Measurements from ENCODE around the gene L3MBTL1.
A peak's percentile ranks its signal among the peaks of the same experiment; 100 is the strongest.

The L3MBTL1 gene

GRCh38 chr20:43535370-43536004, 28.0 kb downstream of the L3MBTL1 start:
- DNase-seq (ENCODE audit: low read depth in 2 of 2), result no peak

GRCh38 chr20:43536041-43536816, 28.7 kb downstream of the L3MBTL1 start:
- DNase-seq (ENCODE audit: low read depth in 2 of 2), result no peak

DNA sequence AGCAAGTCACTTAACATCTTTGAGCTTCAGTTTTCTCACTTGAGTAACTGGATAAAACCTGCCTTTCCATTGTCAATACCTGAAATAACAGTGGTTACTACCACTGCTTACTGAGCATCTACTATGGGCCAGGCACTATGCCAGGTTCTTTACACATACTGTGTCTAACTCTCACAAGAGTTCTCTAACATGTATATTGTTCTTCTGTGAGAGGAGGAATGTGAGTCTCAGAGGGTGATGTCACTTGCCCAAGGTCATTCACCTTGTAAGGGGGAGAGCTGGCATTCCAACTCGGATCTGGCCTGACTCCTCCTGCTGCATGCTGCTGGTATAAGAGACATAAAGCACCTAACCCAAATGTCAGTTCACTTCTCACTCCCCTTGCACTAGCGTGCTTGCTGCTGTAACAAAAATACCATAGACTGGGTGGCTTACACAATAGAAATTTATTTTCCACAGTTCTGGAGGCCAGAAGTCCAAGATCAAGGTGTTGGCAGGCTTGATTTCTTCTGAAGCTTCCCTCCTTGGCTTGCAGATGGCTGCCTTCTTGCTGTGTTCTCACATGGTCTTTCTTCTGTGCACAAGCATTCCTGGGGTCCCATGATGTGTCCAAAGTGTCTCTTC, 29.4 kb downstream of the L3MBTL1 start:
- DNase-seq (ENCODE audit: low read depth in 2 of 2), result no peak

DNA sequence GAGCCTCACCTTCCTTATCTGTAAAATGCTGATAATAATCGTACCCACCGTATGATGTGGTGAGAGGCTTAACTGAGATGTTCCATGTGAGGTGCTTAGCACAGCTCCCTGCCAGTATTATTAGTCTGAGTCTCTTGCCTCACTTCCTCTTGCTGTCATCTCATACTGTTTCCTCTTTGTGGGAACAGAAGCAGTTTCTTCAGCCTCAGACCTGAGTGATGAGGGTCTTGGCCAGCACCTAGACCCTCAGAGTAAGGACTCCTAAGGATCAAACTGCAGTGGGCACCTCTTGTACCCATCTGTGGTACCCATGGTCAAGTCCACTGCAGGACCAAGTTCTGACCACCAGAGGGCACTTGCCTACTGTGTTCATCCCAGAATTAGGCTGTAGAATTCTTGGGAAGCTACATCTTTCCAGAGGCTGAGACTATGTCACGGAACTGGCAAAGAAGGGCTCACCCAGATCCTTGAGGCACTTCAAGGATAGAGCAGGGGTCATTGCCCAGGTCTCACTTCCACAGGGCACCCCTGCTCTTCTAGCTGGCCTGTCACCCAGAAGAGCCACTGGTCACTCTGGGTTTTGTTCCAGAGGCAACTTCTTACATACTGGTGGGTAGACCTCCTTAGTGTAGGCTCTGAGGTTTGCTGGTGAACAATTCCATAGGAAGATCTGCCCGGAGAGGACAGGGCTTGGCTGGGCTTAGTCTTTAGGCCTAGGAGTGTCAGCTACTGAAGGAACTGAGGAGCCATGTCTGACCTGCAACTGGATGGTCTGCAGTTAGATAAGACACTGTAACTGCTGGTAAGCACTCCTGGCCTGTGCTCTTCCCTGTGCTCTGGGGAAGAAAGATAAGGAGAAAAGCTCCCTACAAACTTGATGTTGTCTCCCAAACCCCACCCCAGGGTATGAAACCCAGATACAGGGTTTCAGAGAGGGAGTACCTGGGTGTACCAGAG, 30.7 kb downstream of the L3MBTL1 start:
- peak in 1 of 2 experiments; percentile 9 for DNase-seq (ENCODE audit: low read depth in 2 of 2)

DNA sequence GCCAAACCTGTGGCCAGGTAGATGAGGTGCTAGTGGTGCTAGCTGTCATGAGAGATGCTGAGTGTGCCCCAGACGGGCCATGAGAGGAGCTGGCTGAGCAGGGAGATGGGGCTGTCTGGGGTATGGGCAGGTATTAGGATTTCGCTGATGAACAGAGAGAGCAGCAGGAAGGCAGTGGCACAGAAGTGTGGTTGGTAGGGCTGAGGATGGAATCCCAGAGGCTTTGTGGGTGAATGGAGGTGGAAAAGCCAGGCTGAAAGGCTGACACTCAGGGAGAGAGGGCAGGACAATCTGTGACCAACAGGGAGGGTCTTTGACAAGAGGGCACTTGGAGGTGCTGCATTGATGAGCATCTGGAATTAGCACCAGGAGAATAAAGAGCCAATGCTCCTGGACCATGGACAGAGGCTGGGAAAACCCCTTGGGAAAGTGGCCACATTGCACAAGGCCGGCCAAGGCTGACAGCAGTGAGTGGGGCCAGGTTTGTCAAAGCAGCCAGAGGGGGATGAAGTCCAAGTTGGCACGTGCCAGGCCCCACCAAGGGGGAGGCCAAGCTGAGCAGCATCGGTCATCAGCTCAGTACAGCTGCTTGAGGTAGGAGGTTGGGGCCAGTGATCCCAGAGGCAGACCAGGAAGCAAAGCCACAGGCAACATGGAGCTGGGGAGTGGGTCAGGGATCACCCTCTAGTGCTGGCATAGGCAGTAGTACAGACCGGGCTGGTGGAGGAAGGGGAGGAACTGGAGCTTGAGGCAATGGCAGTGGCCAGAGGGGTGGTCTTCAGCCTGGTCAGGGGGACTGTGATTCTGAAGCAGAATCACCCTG, 31.6 kb downstream of the L3MBTL1 start:
- no peak for DNase-seq (ENCODE audit: low read depth in 2 of 2)

GRCh38 chr20:43539975-43540672, 32.6 kb downstream of the L3MBTL1 start:
- DNase-seq (ENCODE audit: low read depth in 2 of 2), result no peak

- DNase-seq (ENCODE audit: low read depth in 2 of 2), result no peak
Measured at GRCh38 chr20:43540673-43541060, 33.2 kb downstream of the L3MBTL1 start.

DNA sequence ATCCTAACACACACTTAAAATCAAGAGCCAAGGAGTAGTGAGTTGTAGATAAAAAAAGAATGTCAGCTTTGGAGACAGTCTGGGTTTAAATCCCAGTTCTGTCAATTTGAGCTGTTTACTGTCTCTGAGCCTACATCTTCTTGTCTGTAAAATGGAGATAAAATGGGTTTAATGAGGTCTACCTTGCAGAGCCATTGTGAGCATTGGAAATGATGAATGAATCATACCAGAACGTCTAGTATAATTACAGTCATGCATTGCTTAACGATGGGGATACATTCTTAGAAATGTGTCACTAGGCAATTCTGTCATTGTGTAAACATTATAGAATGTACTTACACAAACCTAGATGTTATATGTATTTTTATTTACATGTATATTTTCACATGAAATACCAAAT, 33.7 kb downstream of the L3MBTL1 start:
- DNase-seq (ENCODE audit: low read depth in 2 of 2), result no peak

GRCh38 chr20:43542161-43542560, 34.7 kb downstream of the L3MBTL1 start:
- DNase-seq (ENCODE audit: low read depth in 2 of 2), result no peak

GRCh38 chr20:43542674-43543073, 35.2 kb downstream of the L3MBTL1 start:
- DNase-seq (ENCODE audit: low read depth in 2 of 2), result no peak

GRCh38 chr20:43543138-43543537, 35.6 kb downstream of the L3MBTL1 start:
- DNase-seq (ENCODE audit: low read depth in 2 of 2), result no peak

DNA sequence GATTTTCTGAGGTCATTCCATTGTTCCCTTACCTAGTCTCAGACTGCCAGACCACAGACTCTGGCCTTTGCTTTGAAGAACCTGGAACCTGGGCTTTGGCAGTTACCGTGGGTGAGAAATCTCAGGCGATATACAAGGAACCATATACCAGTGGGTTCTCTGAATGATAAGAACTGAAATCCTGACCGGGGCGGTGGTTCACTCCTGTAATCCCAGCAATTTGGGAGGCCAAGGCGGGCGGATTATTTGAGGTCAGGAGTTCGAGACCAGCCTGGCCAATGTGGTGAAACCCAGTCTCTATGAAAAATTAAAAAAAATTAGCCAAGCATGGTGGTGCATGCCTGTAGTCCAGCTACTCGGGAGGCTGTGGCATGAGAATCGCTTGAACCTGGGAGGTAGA, 37.0 kb downstream of the L3MBTL1 start:
- no peak for DNase-seq (ENCODE audit: low read depth in 2 of 2)

GRCh38 chr20:43545837-43546578, 38.5 kb downstream of the L3MBTL1 start:
- no peak for DNase-seq (ENCODE audit: low read depth in 2 of 2)

- DNase-seq (ENCODE audit: low read depth in 2 of 2), result no peak
Measured at GRCh38 chr20:43548273-43548880, 40.9 kb downstream of the L3MBTL1 start.

DNA sequence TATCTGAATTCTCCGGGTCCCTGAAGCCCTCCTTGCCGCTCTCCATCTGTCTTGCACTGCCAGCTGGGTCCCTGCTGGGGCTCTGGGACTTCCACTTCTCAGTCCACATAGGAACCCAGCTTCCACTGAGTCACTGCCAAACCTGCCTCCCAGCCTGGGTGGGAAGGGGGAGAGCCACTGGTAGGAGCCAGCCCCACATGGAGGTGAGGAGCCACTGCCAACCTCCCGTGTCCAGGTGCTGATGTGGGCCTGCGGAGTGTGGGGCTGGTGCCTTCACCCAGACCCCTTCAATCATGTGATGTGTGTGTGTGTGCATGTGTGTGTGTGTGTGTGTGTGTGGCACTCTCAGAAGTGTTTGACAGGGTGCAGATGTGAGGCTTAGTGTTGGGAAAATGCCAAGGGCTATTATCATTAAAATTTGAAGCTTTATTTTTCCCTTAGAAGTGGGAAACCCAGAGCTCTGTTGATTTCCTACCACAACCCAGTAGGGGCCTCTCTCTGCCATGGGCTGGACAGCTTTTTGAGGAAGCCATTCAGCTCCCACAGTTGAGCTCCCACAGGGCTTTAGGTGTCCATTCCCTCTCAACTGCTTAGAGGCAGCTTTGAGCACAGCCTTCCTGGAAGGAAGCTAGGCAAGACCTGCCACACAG, 42.0 kb downstream of the L3MBTL1 start:
- no peak for DNase-seq (ENCODE audit: low read depth in 2 of 2)

GRCh38 chr20:43550456-43550855, 43.0 kb downstream of the L3MBTL1 start:
- DNase-seq (ENCODE audit: low read depth in 2 of 2), result no peak

DNA sequence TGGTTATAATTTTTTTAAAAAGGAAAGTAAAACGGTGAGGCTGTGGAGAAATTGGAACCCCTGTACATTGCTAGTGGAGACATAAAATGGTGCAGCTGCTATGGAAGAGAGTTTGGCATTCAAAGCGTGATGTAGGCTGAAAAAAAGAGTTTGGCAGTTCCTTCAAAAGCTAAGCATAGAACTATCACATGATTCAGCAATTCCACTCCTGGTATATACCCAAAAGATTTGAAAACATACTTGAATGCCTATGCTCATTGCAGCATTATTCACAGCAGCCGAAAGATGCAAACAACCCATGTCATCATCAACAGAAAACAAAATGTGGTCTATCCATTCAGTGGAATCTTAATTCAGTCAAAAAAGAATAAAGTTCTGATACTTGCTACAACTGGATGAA, 46.9 kb downstream of the L3MBTL1 start:
- no peak for DNase-seq (ENCODE audit: low read depth in 2 of 2)

GRCh38 chr20:43558412-43559146, 51.1 kb downstream of the L3MBTL1 start, which contains the start of gene SGK2:
TSS of gene SGK2 (plus strand) at chr20:43559027. CDS start at chr20:43566496, 7,469 bp downstream.
- DNase-seq (ENCODE audit: low read depth in 2 of 2), result no peak
